ENCODE data around the gene ZDHHC7. TPM values are rescaled to one million over a fixed set of nuclear protein-coding genes. Genes with fewer than 3 reads are reported as not detected.

ZDHHC7 gene
- total RNA-seq, 1 experiment from 2014 or later: 39.9 TPM

DNA sequence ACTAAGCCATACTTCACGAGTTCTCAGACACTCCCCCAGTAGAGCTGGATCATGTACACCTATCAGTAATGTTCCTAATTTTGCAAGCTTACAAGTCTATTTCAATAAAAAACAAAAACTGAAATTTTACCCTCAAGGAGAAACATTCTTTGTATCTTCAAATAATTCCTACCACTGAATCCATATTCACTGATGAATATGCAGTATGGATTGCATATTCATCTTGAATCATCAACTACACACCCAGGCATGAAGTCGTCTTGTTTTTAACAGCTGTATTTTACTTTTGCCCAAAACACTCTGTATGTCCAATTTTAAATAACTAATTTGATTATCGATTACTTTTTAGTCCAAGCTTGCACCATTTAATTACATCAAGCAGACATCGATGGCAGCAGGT, 31.8 kb downstream of the ZDHHC7 start:
- intact Hi-C loops (cut with micrococcal nuclease): no loop called here
- TF ChIP-seq SIN3A (IDR thresholded peaks at IDR 0.05; ENCODE audit: low read depth) (no peak), CEBPB (IDR thresholded peaks at IDR 0.05; ENCODE audit: low read depth) (no peak), EZH2 (IDR thresholded peaks at IDR 0.05) (no peak), SRF (IDR thresholded peaks at IDR 0.05; ENCODE audit: low read depth) (no peak)
- TF ChIP-seq, protein P1, sequence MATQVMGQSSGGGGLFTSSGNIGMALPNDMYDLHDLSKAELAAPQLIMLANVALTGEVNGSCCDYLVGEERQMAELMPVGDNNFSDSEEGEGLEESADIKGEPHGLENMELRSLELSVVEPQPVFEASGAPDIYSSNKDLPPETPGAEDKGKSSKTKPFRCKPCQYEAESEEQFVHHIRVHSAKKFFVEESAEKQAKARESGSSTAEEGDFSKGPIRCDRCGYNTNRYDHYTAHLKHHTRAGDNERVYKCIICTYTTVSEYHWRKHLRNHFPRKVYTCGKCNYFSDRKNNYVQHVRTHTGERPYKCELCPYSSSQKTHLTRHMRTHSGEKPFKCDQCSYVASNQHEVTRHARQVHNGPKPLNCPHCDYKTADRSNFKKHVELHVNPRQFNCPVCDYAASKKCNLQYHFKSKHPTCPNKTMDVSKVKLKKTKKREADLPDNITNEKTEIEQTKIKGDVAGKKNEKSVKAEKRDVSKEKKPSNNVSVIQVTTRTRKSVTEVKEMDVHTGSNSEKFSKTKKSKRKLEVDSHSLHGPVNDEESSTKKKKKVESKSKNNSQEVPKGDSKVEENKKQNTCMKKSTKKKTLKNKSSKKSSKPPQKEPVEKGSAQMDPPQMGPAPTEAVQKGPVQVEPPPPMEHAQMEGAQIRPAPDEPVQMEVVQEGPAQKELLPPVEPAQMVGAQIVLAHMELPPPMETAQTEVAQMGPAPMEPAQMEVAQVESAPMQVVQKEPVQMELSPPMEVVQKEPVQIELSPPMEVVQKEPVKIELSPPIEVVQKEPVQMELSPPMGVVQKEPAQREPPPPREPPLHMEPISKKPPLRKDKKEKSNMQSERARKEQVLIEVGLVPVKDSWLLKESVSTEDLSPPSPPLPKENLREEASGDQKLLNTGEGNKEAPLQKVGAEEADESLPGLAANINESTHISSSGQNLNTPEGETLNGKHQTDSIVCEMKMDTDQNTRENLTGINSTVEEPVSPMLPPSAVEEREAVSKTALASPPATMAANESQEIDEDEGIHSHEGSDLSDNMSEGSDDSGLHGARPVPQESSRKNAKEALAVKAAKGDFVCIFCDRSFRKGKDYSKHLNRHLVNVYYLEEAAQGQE (IDR thresholded peaks at IDR 0.05; ENCODE audit: low read depth): no peak
- ATAC-seq (no peak), DNase-seq (ENCODE audit: low read depth, low spot score) (no peak)
- ChIA-PET CTCF (interaction anchor here (0.9 kb wide), 1 partner anchor 8 kb away, joined by 3 read pairs; no protein-coding TSS in a partner anchor), POLR2A (no interaction called here), RAD21 (ENCODE audit: low non-redundant PET in 1 of 2, low total read pairs in 2 of 2, uncharacterized antibody in 2 of 2, unreplicated experiment in 2 of 2) (no interaction called here)
- Histone ChIP-seq H3K4me1 (ENCODE audit: control insufficient read depth in 1 of 2, insufficient read depth in 2 of 2, low read length in 2 of 2) (peaks cover 0 to 3% of the 10 kb centered on the region in 2 experiments; a peak in 1 of 4 replicates), H3K27me3 (ENCODE audit: insufficient read depth, low read length) (no peaks in the 10 kb centered on the region), H4K20me1 (ENCODE audit: insufficient read depth) (no peaks in the 10 kb centered on the region), H3K4me3 (replicated peaks in 1 of 2; ENCODE audit: low read depth in 1 of 2, low read length in 2 of 2) (no peak overlapping the region), H3K79me2 (ENCODE audit: insufficient read depth, low read length) (peaks cover 21% of the 10 kb centered on the region; the same call in 1 of the 2 replicates), H3K4me2 (ENCODE audit: low read length) (no peak overlapping the region), H2AFZ (ENCODE audit: low read depth, low read length, poor library complexity, severe bottlenecking) (no peak overlapping the region), H3K9me3 (ENCODE audit: control insufficient read depth in 1 of 2, insufficient read depth in 1 of 2, low read depth in 1 of 2, low read length in 2 of 2) (no peaks in the 10 kb centered on the region), H3K27ac (ENCODE audit: low read depth, low read length) (no peak overlapping the region), H3K36me3 (ENCODE audit: control insufficient read depth in 1 of 2, insufficient read depth in 2 of 2, low read length in 2 of 2) (peaks cover 42 to 58% of the 10 kb centered on the region in 2 experiments), H3K9me2 (ENCODE audit: insufficient read depth) (no peaks in the 10 kb centered on the region), H3K9ac (ENCODE audit: low read length) (no peak overlapping the region)
- BruUV-seq (replicated peaks): no TSS peak
